ENCODE results near the gene FHIP2A.

Gene FHIP2A

DNA sequence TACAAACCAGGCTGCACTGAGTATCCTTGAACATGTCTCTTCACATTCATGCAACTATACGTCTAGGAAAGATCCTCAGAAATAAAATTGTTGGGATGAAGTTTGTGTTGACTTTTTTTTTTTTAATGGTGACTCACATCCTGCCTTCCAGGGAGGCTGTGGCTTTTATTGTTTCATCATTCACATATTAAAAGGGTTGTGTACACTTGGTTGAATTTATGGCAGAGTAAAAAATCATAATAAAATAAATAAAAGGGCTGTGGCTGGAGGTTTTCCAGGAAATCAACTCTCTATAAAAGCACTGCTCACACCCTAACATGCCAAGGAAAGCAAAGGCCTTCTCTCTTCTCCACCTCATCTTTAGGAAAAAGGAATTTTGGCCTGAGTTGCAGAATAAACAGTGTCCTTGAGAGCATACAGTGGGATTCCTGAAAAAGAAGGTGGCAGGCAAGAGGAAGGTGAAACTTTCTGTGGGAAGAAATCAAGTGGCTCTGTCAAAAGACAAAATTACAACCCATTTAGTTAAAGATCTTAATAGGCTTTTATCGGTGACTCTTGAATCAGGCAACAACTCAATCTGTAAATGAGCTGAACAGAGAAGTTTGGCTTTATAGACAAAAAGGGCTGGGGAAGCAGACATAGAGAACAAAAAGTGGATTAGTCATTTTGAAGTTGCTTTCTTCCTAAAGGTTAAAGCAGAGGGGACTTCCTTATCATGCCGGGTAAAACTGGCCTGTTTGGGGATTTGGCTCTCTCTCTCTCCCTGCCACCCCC, 41.6 kb upstream of the FHIP2A start (continued):
- TF ChIP-seq SP2 (tag by site-specific recombination; IDR thresholded peaks at IDR 0.05) (no peak), ZNF112 (tag by site-specific recombination; IDR thresholded peaks at IDR 0.05) (no peak), ZBTB17 (tag by site-specific recombination; IDR thresholded peaks at IDR 0.05) (peak; percentile 69), ZNF48 (tag by site-specific recombination; IDR thresholded peaks at IDR 0.05) (no peak), ZNF174 (tag by site-specific recombination; IDR thresholded peaks at IDR 0.05) (no peak), ZNF266 (tag by site-specific recombination; IDR thresholded peaks at IDR 0.05; ENCODE audit: low read depth) (no peak), ZNF791 (tag by site-specific recombination; IDR thresholded peaks at IDR 0.05) (no peak), ZNF544 (tag by site-specific recombination; IDR thresholded peaks at IDR 0.05) (no peak), HOXC10 (CRISPR knock-in tag; IDR thresholded peaks at IDR 0.05) (no peak), ZNF701 (tag by site-specific recombination; IDR thresholded peaks at IDR 0.05) (no peak), ZNF660 (tag by site-specific recombination; IDR thresholded peaks at IDR 0.05) (0 out of 2 replicates have a peak, but pooled peaks have one; percentile 69), ZNF76 (tag by site-specific recombination; IDR thresholded peaks at IDR 0.05; ENCODE audit: borderline replicate concordance, low read depth) (no peak), ZNF747 (tag by site-specific recombination; IDR thresholded peaks at IDR 0.05) (no peak), ZNF416 (tag by site-specific recombination; IDR thresholded peaks at IDR 0.05) (no peak), ZNF184 (tag by site-specific recombination; IDR thresholded peaks at IDR 0.05) (no peak), SP7 (tag by site-specific recombination; IDR thresholded peaks at IDR 0.05) (peak; percentile 68), RBAK (tag by site-specific recombination; IDR thresholded peaks at IDR 0.05) (no peak), ZNF521 (tag by site-specific recombination; IDR thresholded peaks at IDR 0.05) (no peak), SCRT2 (tag by site-specific recombination; IDR thresholded peaks at IDR 0.05) (no peak), ZNF19 (tag by site-specific recombination; IDR thresholded peaks at IDR 0.05; ENCODE audit: low read depth) (no peak), ZNF221 (tag by site-specific recombination; IDR thresholded peaks at IDR 0.05; ENCODE audit: borderline replicate concordance) (no peak), KLF16 (tag by site-specific recombination; IDR thresholded peaks at IDR 0.05) (peak; percentile 61), WT1 (tag by site-specific recombination; IDR thresholded peaks at IDR 0.05) (peak; percentile 85), ZNF571 (tag by site-specific recombination; IDR thresholded peaks at IDR 0.05) (no peak), ZNF664 (tag by site-specific recombination; IDR thresholded peaks at IDR 0.05) (no peak), ZFHX2 (tag by site-specific recombination; conservative IDR thresholded peaks at IDR 0.05) (no peak), HOXD13 (CRISPR knock-in tag; IDR thresholded peaks at IDR 0.05; ENCODE audit: borderline replicate concordance) (peak; percentile 89), YY1 (tag by site-specific recombination; IDR thresholded peaks at IDR 0.05) (no peak), HOXA7 (CRISPR knock-in tag; IDR thresholded peaks at IDR 0.05; ENCODE audit: borderline replicate concordance) (no peak)
- TF ChIP-seq, protein P1, sequence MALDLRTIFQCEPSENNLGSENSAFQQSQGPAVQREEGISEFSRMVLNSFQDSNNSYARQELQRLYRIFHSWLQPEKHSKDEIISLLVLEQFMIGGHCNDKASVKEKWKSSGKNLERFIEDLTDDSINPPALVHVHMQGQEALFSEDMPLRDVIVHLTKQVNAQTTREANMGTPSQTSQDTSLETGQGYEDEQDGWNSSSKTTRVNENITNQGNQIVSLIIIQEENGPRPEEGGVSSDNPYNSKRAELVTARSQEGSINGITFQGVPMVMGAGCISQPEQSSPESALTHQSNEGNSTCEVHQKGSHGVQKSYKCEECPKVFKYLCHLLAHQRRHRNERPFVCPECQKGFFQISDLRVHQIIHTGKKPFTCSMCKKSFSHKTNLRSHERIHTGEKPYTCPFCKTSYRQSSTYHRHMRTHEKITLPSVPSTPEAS (tag by site-specific recombination; IDR thresholded peaks at IDR 0.05): no peak
- TF ChIP-seq, protein P2, sequence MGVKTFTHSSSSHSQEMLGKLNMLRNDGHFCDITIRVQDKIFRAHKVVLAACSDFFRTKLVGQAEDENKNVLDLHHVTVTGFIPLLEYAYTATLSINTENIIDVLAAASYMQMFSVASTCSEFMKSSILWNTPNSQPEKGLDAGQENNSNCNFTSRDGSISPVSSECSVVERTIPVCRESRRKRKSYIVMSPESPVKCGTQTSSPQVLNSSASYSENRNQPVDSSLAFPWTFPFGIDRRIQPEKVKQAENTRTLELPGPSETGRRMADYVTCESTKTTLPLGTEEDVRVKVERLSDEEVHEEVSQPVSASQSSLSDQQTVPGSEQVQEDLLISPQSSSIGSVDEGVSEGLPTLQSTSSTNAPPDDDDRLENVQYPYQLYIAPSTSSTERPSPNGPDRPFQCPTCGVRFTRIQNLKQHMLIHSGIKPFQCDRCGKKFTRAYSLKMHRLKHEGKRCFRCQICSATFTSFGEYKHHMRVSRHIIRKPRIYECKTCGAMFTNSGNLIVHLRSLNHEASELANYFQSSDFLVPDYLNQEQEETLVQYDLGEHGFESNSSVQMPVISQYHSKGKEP (tag by site-specific recombination; IDR thresholded peaks at IDR 0.05): peak; percentile 71; the same call in 1 of the 2 replicates
- TF ChIP-seq, protein P3, sequence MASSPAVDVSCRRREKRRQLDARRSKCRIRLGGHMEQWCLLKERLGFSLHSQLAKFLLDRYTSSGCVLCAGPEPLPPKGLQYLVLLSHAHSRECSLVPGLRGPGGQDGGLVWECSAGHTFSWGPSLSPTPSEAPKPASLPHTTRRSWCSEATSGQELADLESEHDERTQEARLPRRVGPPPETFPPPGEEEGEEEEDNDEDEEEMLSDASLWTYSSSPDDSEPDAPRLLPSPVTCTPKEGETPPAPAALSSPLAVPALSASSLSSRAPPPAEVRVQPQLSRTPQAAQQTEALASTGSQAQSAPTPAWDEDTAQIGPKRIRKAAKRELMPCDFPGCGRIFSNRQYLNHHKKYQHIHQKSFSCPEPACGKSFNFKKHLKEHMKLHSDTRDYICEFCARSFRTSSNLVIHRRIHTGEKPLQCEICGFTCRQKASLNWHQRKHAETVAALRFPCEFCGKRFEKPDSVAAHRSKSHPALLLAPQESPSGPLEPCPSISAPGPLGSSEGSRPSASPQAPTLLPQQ (tag by site-specific recombination; IDR thresholded peaks at IDR 0.05): peak; percentile 93
- TF ChIP-seq, protein P4, sequence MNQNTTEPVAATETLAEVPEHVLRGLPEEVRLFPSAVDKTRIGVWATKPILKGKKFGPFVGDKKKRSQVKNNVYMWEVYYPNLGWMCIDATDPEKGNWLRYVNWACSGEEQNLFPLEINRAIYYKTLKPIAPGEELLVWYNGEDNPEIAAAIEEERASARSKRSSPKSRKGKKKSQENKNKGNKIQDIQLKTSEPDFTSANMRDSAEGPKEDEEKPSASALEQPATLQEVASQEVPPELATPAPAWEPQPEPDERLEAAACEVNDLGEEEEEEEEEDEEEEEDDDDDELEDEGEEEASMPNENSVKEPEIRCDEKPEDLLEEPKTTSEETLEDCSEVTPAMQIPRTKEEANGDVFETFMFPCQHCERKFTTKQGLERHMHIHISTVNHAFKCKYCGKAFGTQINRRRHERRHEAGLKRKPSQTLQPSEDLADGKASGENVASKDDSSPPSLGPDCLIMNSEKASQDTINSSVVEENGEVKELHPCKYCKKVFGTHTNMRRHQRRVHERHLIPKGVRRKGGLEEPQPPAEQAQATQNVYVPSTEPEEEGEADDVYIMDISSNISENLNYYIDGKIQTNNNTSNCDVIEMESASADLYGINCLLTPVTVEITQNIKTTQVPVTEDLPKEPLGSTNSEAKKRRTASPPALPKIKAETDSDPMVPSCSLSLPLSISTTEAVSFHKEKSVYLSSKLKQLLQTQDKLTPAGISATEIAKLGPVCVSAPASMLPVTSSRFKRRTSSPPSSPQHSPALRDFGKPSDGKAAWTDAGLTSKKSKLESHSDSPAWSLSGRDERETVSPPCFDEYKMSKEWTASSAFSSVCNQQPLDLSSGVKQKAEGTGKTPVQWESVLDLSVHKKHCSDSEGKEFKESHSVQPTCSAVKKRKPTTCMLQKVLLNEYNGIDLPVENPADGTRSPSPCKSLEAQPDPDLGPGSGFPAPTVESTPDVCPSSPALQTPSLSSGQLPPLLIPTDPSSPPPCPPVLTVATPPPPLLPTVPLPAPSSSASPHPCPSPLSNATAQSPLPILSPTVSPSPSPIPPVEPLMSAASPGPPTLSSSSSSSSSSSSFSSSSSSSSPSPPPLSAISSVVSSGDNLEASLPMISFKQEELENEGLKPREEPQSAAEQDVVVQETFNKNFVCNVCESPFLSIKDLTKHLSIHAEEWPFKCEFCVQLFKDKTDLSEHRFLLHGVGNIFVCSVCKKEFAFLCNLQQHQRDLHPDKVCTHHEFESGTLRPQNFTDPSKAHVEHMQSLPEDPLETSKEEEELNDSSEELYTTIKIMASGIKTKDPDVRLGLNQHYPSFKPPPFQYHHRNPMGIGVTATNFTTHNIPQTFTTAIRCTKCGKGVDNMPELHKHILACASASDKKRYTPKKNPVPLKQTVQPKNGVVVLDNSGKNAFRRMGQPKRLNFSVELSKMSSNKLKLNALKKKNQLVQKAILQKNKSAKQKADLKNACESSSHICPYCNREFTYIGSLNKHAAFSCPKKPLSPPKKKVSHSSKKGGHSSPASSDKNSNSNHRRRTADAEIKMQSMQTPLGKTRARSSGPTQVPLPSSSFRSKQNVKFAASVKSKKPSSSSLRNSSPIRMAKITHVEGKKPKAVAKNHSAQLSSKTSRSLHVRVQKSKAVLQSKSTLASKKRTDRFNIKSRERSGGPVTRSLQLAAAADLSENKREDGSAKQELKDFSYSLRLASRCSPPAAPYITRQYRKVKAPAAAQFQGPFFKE (tag by site-specific recombination; IDR thresholded peaks at IDR 0.05; ENCODE audit: borderline replicate concordance): no peak

All from HEK293 (cell line).